Mucosa of rectum (tissue), 2 donors: ENCODE measurements around the gene UBTD2.

Experiments
- H3K27ac ChIP-seq, 2 donors: one replicate each; pipeline ENCODE4 v1.7.0; 2013; ENCODE audit warnings: inconsistent platforms in 2 of 2, low read depth in 2 of 2, low read length in 2 of 2
- H3K27me3 ChIP-seq, 2 donors: one replicate each; pipeline ENCODE4 v1.7.0; 2013; ENCODE audit warnings: low read length in 2 of 2; ENCODE audit not compliant: control insufficient read depth in 2 of 2, insufficient read depth in 2 of 2
- H3K36me3 ChIP-seq, 2 donors: one replicate each; pipeline ENCODE4 v1.7.0; 2013; ENCODE audit warnings: low read length in 2 of 2; ENCODE audit not compliant: control insufficient read depth in 2 of 2, insufficient read depth in 2 of 2
- H3K4me1 ChIP-seq, 2 donors: one replicate each; pipeline ENCODE4 v1.7.0; 2013; ENCODE audit warnings: low read length in 2 of 2, mild to moderate bottlenecking in 1 of 2; ENCODE audit not compliant: control insufficient read depth in 2 of 2, insufficient read depth in 2 of 2
- H3K4me3 ChIP-seq, 2 donors: one replicate each; pipeline ENCODE4 v1.7.0; 2013; ENCODE audit warnings: low read length in 2 of 2
- H3K9ac ChIP-seq, 2 donors: one replicate each; pipeline ENCODE4 v1.7.0; 2013; ENCODE audit warnings: low read length in 2 of 2, low read depth in 1 of 2, mild to moderate bottlenecking in 1 of 2
- H3K9me3 ChIP-seq, 2 donors: one replicate each; pipeline ENCODE4 v1.7.0; 2013; ENCODE audit warnings: low read length in 2 of 2; ENCODE audit not compliant: control insufficient read depth in 2 of 2
- donor health status: healthy.
- donor health status: Normal muscosa, but diverticular disease.

UBTD2 gene

DNA sequence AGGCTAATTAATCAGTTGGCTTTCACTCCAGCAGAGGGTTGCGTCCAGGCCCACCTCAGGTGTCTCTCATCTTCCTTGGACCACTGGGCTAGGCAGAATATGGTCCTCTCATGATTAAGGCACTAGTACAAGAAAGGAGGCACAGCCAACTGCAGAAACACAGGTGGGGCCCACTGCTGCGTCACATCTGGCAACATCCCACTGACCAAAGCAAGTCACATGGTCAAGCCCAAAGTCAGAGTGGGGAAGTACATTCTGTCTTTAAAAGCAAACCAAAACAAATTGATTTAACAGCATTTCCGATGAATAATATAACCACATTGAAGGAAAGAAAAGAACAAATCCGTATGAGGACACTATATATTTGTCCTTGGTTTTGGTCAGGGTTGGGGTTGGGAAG is 28.0 kb upstream of the UBTD2 start:
- no peak overlapping the region for H3K27ac ChIP-seq
- no peak overlapping the region for H3K9ac ChIP-seq
- H3K9me3 ChIP-seq = no peaks in the 10 kb centered on the region
- no peaks in the 10 kb centered on the region for H3K36me3 ChIP-seq
- no peak overlapping the region for H3K4me3 ChIP-seq
- no peaks in the 10 kb centered on the region for H3K27me3 ChIP-seq
- H3K4me1 ChIP-seq = peaks cover 0 to 2% of the 10 kb centered on the region in 2 donors

DNA sequence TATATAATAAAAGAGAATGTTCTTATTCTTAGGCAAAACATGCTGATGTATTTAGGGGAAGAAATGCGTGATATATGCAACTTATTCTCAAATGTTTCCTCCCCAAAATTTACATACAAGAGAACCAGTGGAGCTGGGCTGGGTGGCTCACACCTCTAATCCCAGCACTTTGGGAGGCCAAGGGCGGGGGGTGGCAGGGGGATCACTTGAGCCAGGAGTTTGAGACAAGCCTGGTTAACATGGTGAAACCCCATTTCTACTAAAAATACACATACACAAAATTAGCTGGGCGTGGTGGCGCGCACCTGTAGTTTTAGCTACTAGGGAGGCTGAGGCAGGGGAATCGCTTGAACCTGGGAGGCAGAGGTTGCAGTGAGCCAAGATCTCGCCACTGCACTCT is 27.5 kb upstream of the UBTD2 start:
- no peaks in the 10 kb centered on the region for H3K36me3 ChIP-seq
- H3K4me3 ChIP-seq = no peak overlapping the region
- H3K4me1 ChIP-seq = peaks cover 0 to 2% of the 10 kb centered on the region in 2 donors
- no peaks in the 10 kb centered on the region for H3K9me3 ChIP-seq
- H3K27ac ChIP-seq = no peak overlapping the region
- H3K9ac ChIP-seq = no peak overlapping the region
- no peaks in the 10 kb centered on the region for H3K27me3 ChIP-seq

DNA sequence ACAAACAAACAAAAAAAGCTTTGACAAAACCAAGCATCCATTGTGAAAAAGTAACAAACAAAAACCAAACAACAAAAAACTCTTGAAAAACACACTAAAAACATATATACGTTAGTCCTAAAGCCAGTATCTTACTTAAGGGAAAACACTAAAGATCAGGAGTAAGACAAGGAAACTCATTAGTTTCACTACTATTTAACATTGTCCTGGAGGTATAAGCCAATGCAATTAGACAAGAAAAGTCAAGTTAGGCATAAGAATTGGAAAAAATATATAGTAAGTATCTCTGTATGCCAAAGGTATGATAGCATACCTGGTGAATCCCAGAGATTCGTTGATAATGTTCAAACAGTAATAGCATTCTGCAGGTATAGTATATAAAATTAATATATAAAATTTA is 21.8 kb upstream of the UBTD2 start:
- peaks cover 0 to 3% of the 10 kb centered on the region in 2 donors for H3K9me3 ChIP-seq
- no peaks in the 10 kb centered on the region for H3K4me1 ChIP-seq
- no peak overlapping the region for H3K27ac ChIP-seq
- H3K27me3 ChIP-seq = no peaks in the 10 kb centered on the region
- no peak overlapping the region for H3K4me3 ChIP-seq
- no peak overlapping the region for H3K9ac ChIP-seq
- H3K36me3 ChIP-seq = no peaks in the 10 kb centered on the region

DNA sequence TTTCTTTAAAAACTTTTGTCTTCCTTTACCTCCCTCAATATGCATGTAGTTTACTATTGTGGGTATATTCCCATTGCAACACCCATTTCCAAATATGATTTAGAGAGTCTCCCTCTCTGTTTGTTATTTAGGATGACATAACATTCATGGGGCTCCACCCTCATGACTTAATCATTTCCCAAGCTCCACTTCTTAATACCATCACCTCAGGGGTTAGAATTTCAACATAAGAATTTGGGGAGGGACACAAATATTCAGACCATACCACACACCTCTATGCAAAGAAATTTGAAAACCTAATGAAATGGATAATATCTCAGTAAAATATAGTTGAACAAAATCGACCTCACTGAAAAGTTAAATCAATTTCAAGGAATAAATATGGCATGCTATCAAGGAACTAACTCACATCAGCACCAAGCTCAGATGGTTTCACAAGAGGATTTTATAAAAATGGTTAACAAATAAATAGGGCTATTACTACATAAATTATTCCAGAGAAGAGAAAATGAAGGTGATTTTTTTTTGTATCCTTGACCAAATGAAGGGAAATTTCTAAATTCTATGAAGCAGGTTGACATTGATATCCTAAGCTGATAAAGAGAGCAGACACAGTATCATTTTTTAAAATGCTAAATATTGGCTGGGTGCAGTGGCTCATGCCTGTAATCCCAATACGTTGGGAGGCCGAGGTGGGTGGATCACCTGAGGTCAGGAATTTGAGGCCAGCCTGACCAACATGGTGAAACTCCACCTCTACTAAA is 20.2 kb upstream of the UBTD2 start:
- Histone ChIP-seq H3K9ac (no peak overlapping the region), H3K4me1 (no peaks in the 10 kb centered on the region), H3K27me3 (no peaks in the 10 kb centered on the region), H3K27ac (no peak overlapping the region), H3K36me3 (no peaks in the 10 kb centered on the region), H3K9me3 (peaks cover 0 to 3% of the 10 kb centered on the region in 2 donors), H3K4me3 (no peak overlapping the region)

DNA sequence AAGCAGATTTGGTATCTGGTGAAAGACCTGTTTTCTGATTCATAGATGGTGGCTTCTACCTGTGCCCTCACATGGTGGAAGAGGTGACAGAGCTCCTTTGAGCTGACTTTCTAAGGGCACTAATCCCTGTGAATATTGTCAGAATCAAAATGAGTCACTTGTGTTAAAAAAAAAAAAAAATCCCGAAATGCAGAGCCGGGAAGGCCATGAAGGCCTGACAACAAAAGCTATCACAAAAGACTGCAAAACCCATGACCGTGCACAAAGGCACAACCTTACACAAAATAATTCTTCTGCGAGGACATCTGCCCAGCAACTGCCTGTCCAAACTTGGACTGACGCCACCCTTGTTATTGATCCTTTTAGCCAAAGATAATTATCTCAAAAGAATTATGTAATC is 19.6 kb upstream of the UBTD2 start:
- no peak overlapping the region for H3K4me3 ChIP-seq
- no peak overlapping the region for H3K27ac ChIP-seq
- no peak overlapping the region for H3K9ac ChIP-seq
- H3K36me3 ChIP-seq = no peaks in the 10 kb centered on the region
- no peaks in the 10 kb centered on the region for H3K4me1 ChIP-seq
- H3K9me3 ChIP-seq = peaks cover 0 to 3% of the 10 kb centered on the region in 2 donors
- no peaks in the 10 kb centered on the region for H3K27me3 ChIP-seq

DNA sequence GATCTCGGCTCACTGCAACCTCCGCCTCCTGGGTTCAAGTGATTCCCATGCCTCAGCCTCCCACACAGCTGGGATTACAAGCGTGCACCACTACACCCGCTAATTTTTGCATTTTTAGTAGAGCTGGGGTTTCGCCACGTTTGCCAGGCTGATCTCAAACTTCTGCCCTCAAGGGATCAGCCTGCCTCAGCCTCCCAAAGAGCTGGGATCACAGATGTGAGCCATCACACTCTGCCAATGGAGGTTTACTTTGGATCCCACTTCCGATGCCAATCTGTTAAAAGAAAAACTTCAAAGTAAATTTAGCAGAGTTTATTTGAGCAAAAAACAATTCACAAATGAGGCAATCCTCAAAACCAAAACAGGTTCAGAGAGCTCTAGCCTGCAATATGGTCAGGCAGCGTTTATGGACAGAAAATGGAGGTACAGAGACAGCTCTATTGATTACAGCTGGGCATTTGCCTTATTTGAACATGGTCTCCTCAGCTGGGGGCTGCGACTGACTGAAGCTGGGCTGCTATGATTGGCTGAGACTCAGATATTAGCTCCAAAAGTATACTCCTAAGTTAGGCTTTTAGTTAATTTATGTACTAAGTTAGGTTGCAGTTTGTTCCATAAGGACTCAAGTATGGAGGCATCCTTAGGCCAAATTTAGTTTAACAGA is 18.6 kb upstream of the UBTD2 start:
- Histone ChIP-seq H3K4me1 (no peaks in the 10 kb centered on the region), H3K36me3 (no peaks in the 10 kb centered on the region), H3K4me3 (no peak overlapping the region), H3K27ac (no peak overlapping the region), H3K9me3 (peaks cover 0 to 3% of the 10 kb centered on the region in 2 donors), H3K27me3 (no peaks in the 10 kb centered on the region), H3K9ac (no peak overlapping the region)

DNA sequence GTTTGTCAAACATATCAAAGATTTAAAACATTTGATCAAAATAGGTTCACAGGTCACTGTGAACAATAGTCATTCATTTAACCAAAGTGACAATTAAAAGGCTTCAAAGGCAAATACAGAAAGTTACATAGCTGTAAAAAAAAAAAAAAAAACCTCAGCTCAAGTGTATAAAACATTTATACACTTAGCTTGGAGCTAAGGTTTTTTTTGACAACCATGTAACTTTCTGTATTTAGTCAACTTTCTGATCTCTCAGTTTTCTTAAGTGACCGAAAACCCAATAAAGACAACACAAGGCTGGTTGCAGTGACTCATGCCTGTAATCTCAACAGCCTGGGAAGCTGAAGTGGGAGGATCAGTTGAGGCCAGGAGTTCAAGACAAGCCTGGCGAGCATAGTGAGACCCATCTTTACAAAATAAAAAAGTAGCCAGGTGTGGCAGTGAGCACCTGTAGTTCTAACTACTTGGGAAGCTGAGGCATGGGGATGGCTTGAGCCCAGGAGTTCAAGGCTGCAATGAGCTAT is 16.4 kb upstream of the UBTD2 start:
- Histone ChIP-seq H3K36me3 (no peaks in the 10 kb centered on the region), H3K9ac (no peak overlapping the region), H3K4me3 (no peak overlapping the region), H3K27me3 (no peaks in the 10 kb centered on the region), H3K9me3 (no peaks in the 10 kb centered on the region), H3K4me1 (no peaks in the 10 kb centered on the region), H3K27ac (no peak overlapping the region)

DNA sequence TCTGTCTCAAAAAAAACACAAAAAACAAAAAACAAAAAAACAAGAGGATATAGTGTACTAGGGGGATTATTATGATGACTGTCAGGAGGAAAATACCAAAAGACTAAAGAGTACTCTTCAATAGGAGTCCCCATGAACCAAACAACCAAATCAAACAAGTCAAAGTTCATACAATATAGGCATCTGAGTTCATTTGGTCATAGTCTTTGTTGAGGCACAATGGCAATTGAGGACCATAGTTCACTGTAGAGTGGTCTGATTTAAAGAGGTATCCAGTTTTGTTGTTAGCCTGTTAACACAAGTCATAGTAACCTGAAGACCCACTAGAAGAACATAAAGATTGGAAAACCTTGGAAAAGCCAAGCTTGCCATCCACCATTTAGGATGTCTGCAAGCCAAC is 11.3 kb upstream of the UBTD2 start:
- H3K36me3 ChIP-seq = no peaks in the 10 kb centered on the region
- H3K9me3 ChIP-seq = no peaks in the 10 kb centered on the region
- H3K4me1 ChIP-seq = peaks cover 0 to 4% of the 10 kb centered on the region in 2 donors
- H3K4me3 ChIP-seq = no peak overlapping the region
- no peaks in the 10 kb centered on the region for H3K27me3 ChIP-seq
- H3K9ac ChIP-seq = no peak overlapping the region
- no peak overlapping the region for H3K27ac ChIP-seq

DNA sequence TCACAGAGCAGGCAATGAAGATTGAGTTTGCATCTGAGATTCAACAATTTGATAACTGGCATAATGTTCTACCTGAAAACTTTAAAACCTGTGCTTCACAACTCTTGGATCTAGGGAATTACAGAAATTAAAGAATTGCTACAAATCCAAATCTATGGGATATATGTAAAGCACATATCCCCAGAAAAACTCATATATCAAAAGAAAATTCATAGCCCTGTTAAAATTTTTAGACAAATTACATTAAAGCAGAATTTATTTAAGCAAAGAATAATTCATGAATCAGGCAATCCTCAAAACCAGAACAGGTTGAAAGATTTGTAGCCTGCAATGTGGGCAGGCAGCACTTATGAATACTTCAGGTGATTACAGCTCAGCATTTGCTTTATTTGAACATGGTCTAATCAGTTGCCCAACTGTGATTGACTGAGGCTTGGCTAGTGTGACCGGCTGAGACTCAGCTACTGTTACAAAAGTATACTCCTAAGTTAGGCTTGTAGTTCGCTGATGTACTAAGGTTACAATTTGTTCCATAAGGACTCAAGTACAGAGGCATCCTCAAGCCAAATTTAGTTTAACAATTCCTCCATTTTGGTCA is 10.3 kb upstream of the UBTD2 start:
- Histone ChIP-seq H3K9me3 (no peaks in the 10 kb centered on the region), H3K27me3 (no peaks in the 10 kb centered on the region), H3K36me3 (no peaks in the 10 kb centered on the region), H3K4me3 (no peak overlapping the region), H3K9ac (no peak overlapping the region), H3K4me1 (peaks cover 0 to 4% of the 10 kb centered on the region in 2 donors), H3K27ac (no peak overlapping the region)

DNA sequence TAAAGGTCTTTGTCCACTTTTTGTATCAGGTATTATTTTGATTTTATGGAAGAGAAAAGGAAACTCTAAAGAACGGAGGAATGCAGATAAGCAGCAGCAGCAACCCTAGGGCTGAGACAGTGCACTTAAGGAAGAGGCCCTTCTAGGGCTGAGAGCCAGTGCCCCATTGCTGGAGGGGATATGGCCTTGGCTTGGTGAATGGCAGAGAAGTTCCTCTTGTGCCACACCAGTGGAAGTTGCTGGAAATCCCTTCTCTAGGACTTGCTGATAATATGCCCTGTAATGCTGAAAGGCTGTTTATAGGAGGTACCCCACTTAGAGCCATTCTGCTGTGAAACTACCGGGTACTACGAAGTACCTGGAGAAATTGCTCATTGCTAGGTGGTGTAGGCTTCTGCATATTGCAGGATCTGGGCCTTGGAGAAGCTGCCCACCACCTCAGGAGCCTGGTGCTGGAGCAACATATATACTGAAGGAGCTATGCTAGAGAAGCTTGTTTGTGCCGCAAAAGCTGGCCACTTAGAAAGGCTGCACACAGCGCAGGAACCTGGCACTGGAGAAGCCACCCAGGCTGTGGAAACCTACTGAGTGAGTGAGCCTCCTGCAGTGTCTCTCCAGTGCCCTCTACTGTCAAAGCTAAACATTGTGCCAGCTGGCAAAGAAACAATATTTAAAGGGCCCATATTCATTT is 9.6 kb upstream of the UBTD2 start:
- Histone ChIP-seq H3K4me1 (peaks cover 0 to 4% of the 10 kb centered on the region in 2 donors), H3K27me3 (no peaks in the 10 kb centered on the region), H3K27ac (no peak overlapping the region), H3K9ac (no peak overlapping the region), H3K36me3 (no peaks in the 10 kb centered on the region), H3K9me3 (no peaks in the 10 kb centered on the region), H3K4me3 (no peak overlapping the region)
